HEK293 (cell line): ENCODE measurements around the gene COG6.

Experiments used
- KLF10 ChIP-seq: fragments of 450-650 bp; IDR thresholded peaks from 2 replicates; pipeline ENCODE4 v1.5.1; 2018; ENCODE audit warnings: missing biosample characterization, mild to moderate bottlenecking, missing genetic modification characterization
- TF ChIP-seq, protein P1 (sequence below): fragments of 450-650 bp; formaldehyde crosslinking; IDR thresholded peaks from 2 replicates; pipeline ENCODE4 v1.5.1; 2016; ENCODE audit warnings: missing biosample characterization, missing genetic modification characterization
- TF ChIP-seq, protein P2 (sequence below): fragments of 450-650 bp; formaldehyde crosslinking; IDR thresholded peaks from 2 replicates; pipeline ENCODE4 v1.5.1; 2016; ENCODE audit warnings: missing biosample characterization, missing genetic modification characterization

DNA sequence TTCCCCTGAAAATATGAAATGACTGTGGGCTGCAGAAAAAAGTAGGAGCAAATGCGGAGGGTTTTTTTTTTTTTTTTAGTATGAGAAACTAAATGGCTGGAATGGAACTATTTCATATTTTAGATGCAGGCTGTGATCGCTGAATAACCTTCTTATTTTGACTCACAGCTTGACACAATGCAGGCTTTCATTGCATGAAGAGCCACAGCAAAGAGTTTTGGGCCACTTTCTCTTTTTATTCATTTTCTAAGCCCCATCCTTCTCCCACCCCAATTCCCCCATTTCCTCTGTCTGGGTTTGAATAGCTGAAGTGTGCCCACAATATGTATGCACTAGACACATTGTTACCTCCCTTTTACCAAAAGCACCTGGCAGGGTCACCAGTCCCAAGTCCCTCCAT, 125.9 kb downstream of the COG6 start:
- TF ChIP-seq, protein P1, sequence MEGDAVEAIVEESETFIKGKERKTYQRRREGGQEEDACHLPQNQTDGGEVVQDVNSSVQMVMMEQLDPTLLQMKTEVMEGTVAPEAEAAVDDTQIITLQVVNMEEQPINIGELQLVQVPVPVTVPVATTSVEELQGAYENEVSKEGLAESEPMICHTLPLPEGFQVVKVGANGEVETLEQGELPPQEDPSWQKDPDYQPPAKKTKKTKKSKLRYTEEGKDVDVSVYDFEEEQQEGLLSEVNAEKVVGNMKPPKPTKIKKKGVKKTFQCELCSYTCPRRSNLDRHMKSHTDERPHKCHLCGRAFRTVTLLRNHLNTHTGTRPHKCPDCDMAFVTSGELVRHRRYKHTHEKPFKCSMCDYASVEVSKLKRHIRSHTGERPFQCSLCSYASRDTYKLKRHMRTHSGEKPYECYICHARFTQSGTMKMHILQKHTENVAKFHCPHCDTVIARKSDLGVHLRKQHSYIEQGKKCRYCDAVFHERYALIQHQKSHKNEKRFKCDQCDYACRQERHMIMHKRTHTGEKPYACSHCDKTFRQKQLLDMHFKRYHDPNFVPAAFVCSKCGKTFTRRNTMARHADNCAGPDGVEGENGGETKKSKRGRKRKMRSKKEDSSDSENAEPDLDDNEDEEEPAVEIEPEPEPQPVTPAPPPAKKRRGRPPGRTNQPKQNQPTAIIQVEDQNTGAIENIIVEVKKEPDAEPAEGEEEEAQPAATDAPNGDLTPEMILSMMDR = no peak
- no peak for TF ChIP-seq KLF10
- TF ChIP-seq, protein P2, sequence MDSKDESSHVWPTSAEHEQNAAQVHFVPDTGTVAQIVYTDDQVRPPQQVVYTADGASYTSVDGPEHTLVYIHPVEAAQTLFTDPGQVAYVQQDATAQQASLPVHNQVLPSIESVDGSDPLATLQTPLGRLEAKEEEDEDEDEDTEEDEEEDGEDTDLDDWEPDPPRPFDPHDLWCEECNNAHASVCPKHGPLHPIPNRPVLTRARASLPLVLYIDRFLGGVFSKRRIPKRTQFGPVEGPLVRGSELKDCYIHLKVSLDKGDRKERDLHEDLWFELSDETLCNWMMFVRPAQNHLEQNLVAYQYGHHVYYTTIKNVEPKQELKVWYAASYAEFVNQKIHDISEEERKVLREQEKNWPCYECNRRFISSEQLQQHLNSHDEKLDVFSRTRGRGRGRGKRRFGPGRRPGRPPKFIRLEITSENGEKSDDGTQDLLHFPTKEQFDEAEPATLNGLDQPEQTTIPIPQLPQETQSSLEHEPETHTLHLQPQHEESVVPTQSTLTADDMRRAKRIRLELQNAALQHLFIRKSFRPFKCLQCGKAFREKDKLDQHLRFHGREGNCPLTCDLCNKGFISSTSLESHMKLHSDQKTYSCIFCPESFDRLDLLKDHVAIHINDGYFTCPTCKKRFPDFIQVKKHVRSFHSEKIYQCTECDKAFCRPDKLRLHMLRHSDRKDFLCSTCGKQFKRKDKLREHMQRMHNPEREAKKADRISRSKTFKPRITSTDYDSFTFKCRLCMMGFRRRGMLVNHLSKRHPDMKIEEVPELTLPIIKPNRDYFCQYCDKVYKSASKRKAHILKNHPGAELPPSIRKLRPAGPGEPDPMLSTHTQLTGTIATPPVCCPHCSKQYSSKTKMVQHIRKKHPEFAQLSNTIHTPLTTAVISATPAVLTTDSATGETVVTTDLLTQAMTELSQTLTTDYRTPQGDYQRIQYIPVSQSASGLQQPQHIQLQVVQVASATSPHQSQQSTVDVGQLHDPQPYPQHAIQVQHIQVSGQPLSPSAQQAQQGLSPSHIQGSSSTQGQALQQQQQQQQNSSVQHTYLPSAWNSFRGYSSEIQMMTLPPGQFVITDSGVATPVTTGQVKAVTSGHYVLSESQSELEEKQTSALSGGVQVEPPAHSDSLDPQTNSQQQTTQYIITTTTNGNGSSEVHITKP (tag by site-specific recombination) = no peak
